Activated naive CD4-positive, alpha-beta T cell treated with anti-CD3 and anti-CD28 coated beads, Interleukin-2, amount 50 U/mL, for 24 hours (primary cell): ENCODE data around the gene EPS8L2.

Experiments used
- H3K27ac Mint-ChIP-seq: one replicate; pipeline ENCODE4 v1.8.0; 2021; ENCODE audit warnings: mild to moderate bottlenecking, mixed read lengths
- H3K27me3 Mint-ChIP-seq: one replicate; pipeline ENCODE4 v1.8.0; 2021; ENCODE audit warnings: mixed read lengths
- H3K36me3 Mint-ChIP-seq: one replicate; pipeline ENCODE4 v1.8.0; 2021; ENCODE audit warnings: mixed read lengths
- H3K4me1 Mint-ChIP-seq: one replicate; pipeline ENCODE4 v1.8.0; 2021; ENCODE audit warnings: mixed read lengths
- H3K4me3 Mint-ChIP-seq: one replicate; pipeline ENCODE4 v1.8.0; 2021; ENCODE audit warnings: mild to moderate bottlenecking, mixed read lengths
- H3K9me3 Mint-ChIP-seq: one replicate; pipeline ENCODE4 v1.8.0; 2021; ENCODE audit warnings: mixed read lengths

EPS8L2 gene

DNA sequence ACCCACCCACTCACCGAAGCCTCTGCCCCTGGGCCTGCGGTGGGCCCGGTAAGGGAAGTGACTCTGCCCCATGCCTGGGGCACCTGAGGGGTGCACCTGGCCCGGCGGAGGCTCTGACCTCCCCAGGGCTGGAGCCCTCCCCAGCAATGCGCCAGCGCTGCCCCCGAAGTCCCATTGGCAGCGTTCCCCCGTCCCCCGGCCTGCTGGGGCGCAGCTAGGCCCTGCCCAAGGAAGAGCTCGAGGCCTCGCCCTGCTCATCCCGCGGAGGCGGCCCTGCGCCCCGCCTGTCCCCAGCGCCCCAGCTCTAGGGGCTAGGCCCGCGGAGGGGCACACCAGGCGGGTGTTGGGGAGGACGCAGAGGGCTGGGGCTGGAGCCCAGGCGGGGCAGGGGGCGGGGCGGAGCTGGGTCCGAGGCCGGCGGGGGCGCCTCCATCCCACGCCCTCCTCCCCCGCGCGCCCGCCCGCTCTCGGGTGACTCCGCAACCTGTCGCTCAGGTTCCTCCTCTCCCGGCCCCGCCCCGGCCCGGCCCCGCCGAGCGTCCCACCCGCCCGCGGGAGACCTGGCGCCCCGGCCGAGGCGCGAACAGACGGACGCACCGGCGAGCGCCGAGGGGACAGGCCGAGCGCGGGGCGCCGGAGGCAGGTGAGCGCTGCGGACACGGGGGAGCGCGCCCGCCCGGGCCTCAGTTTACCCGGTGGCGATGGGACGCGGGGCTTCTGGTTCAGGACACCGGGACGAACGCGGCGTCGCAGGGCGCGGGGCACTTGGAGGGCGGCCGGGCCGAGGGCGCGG, at the start of gene EPS8L2:
EPS8L2 (plus strand) TSS at position 586 of the 793 bp plus-strand sequence. CDS start 3,177 bp downstream, outside the sequence.
- Mint-ChIP-seq H3K36me3 (no peaks in the 10 kb centered on the region), H3K9me3 (no peaks in the 10 kb centered on the region), H3K27ac (no peak within 1 kb of the TSS), H3K27me3 (no peaks in the 10 kb centered on the region), H3K4me3 (no peak within 1 kb of the TSS), H3K4me1 (peaks cover under 1% of the 10 kb centered on the region)

DNA sequence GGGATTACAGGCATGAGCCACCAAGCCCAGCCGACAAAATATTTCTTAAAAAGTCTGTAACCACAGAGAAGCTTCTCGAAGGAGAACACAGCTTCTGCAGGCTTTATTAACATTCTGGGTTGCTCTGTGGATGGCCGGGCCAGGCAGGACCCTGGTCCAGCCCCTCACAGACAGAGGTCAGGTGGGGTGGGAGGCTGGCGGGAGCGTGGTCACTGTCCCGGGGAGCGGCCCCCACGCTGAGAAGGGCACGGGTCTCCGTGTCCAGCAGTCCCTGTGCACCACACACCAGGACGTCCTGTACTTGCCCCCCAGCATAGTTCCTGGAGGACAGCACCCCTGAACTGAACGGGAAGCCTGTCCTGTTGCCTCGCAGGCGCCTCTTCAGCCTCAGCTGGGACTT, 49.6 kb upstream of the EPS8L2 start:
- H3K4me1 Mint-ChIP-seq, result no peaks in the 10 kb centered on the region
- no peaks in the 10 kb centered on the region for H3K27me3 Mint-ChIP-seq
- no peak overlapping the region for H3K4me3 Mint-ChIP-seq
- no peaks in the 10 kb centered on the region for H3K9me3 Mint-ChIP-seq
- no peak overlapping the region for H3K27ac Mint-ChIP-seq
- peaks cover 4% of the 10 kb centered on the region for H3K36me3 Mint-ChIP-seq

DNA sequence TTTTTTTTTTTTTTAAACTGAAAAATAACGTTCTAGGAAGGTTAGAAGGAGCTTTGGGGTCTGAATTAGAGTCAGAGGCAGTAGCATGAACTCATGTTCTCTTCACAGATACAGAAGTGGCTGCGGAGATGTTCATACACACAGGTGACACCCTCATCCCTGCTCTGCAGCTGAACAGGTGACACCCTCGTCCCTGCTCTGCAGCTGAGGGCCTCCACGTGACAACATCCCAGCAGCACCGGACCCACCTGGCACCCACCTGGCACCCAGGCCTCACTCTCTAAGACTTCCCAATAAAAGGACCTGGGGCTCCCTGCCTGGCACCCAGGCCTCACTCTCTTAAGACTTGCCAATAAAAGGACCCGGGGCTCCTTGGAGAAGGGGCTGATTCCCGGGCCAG, 49.2 kb upstream of the EPS8L2 start:
- Mint-ChIP-seq H3K4me1 (no peaks in the 10 kb centered on the region), H3K9me3 (no peaks in the 10 kb centered on the region), H3K27ac (no peak overlapping the region), H3K36me3 (peaks cover 4% of the 10 kb centered on the region), H3K4me3 (no peak overlapping the region), H3K27me3 (no peaks in the 10 kb centered on the region)

DNA sequence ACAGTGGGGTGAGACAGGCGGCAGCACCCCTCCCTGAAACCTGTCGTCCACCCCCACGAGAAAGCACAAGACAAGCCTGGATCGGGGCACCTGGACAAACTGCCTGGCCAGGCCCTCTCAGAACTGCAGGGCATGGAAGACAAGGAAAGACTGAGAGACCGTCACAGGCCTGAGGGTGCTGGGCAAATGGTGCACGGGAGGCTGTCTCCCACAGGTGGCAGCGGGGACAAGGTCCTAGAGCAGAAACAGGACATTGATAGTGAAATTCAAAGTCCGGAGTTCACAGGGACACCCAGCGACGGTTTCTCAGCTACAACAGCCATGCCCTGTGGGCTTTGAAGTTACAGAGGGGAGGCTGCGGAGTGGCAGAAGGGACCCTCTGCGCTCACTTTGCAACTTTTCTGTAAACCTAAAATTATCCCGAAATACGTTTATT, 48.3 kb upstream of the EPS8L2 start:
- Mint-ChIP-seq H3K27ac (no peak overlapping the region), H3K4me3 (no peak overlapping the region), H3K9me3 (no peaks in the 10 kb centered on the region), H3K36me3 (no peaks in the 10 kb centered on the region), H3K27me3 (no peaks in the 10 kb centered on the region), H3K4me1 (peaks cover 2% of the 10 kb centered on the region)

DNA sequence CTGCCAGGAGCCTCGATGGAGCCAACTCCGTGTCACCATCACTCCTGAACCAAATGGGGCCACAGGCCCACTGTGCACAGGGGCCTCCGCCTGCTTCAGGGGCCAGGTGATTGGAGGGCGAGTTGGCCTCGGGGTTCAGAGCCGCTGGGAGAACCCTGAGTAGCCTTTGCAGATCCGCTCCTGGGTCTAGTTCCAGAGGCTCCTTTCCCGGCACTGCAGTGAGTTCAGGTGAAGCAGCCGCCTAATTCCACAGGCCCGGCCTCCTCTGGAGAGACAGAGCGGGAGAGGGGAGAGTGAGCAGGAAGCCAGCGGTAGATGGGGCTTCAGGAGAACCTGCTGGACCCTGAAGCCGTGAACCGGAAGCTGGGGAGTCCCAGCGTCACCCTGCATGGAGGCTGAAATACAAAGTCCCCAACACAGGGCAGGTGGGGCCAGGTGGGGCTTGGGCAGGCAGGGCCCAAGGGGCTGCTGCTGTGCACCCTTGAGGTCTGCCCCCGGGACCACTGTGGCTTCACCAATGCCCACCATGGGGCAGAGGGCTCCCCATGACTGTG, 46.4 kb upstream of the EPS8L2 start:
- H3K27ac Mint-ChIP-seq, result no peak overlapping the region
- H3K4me3 Mint-ChIP-seq, result no peak overlapping the region
- H3K36me3 Mint-ChIP-seq, result no peaks in the 10 kb centered on the region
- no peaks in the 10 kb centered on the region for H3K27me3 Mint-ChIP-seq
- peaks cover 4% of the 10 kb centered on the region for H3K4me1 Mint-ChIP-seq
- H3K9me3 Mint-ChIP-seq, result no peaks in the 10 kb centered on the region

DNA sequence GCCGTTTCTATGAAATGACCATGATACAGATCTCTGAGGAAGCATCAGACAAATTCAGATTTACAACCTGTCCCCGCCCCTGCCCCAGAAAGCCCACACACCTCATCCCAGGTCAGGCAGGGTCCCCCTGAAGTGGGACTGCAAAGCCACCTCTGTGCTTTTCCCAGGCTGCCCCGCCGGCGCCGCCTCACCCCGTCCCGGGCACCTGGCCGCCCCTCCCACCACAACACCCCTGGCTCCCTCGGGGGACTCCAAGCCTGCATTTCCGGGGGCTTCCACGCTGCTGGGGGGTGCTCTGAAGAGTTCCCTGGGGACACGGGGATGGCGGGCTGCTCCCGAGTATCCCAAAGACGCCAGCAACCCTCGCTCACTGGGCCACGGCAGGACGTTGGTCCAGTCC, 45.8 kb upstream of the EPS8L2 start:
- H3K27ac Mint-ChIP-seq, result no peak overlapping the region
- no peaks in the 10 kb centered on the region for H3K9me3 Mint-ChIP-seq

DNA sequence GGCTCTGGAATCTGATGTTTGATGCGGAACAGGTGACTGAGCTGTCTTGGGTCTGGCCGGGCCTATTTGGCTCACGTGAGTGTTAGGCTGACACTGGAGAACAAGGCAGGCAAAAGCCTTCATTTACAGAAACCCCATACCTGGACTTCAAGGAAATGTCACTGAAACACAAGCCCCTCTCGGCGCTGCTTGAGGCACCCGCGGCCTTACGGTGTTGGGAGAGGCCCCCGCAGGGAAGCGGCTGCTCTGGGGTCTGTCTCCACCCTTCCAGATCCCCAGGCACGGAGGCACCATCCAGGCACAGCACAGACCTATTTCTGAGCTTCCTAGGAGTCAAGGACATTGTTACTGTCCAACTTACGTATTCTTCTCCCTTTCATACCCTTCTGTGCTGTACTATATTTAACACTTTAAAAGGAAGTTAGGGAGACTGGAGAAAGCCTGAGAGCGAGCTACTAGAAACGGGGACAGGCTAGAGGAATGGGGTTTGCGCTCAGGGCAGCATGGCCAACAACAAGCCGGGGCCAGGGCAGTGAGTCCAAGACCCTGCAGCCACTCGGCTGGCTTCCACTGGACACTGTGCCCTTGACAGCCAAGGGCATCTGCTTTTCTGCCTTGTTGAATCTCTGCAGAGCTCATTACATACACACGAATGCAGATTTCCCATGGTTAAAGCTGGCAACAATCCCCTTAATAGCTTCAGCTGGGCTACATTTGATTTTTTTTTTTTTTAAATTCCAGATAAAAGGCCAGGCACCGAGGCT, 45.2 kb upstream of the EPS8L2 start:
- no peaks in the 10 kb centered on the region for H3K27me3 Mint-ChIP-seq
- H3K27ac Mint-ChIP-seq, result no peak overlapping the region
- no peaks in the 10 kb centered on the region for H3K9me3 Mint-ChIP-seq
- peaks cover 4% of the 10 kb centered on the region for H3K4me1 Mint-ChIP-seq
- H3K4me3 Mint-ChIP-seq, result no peak overlapping the region
- no peaks in the 10 kb centered on the region for H3K36me3 Mint-ChIP-seq

More for the DNA sequence above, 45.8 kb upstream of the EPS8L2 start:
- Mint-ChIP-seq H3K4me3 (no peak overlapping the region), H3K36me3 (no peaks in the 10 kb centered on the region), H3K27me3 (no peaks in the 10 kb centered on the region), H3K4me1 (peaks cover 4% of the 10 kb centered on the region)

DNA sequence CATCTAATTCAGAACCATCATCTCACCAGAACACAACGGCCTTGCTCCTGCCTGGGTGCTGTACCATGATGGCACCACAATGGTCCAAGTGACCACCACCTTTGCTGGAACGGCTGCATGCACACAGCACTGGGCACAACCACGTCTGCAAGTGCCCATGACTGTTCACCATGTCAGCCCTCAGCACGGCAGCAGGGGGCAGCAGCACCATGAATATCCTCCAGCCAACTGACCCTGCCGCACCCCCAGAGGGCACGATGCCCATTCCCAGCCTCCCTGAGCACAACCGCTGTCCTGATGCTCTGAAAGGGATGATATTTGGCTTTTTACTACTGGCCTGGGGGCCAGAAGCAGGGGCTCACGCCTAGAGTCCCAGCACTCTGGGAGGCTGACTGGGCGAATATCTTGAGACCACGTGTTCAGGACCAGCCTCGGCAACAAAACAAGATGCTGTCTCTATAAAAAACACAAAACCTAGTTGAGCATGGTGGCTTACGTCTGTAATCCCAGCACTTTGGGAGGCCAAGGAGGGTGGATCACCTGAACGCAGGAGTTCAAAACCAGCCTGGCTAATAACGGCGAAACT, 43.2 kb upstream of the EPS8L2 start:
- H3K27me3 Mint-ChIP-seq, result no peaks in the 10 kb centered on the region
- peaks cover 4% of the 10 kb centered on the region for H3K4me1 Mint-ChIP-seq
- H3K27ac Mint-ChIP-seq, result no peak overlapping the region
- H3K4me3 Mint-ChIP-seq, result no peak overlapping the region
- H3K36me3 Mint-ChIP-seq, result no peaks in the 10 kb centered on the region
- H3K9me3 Mint-ChIP-seq, result no peaks in the 10 kb centered on the region

DNA sequence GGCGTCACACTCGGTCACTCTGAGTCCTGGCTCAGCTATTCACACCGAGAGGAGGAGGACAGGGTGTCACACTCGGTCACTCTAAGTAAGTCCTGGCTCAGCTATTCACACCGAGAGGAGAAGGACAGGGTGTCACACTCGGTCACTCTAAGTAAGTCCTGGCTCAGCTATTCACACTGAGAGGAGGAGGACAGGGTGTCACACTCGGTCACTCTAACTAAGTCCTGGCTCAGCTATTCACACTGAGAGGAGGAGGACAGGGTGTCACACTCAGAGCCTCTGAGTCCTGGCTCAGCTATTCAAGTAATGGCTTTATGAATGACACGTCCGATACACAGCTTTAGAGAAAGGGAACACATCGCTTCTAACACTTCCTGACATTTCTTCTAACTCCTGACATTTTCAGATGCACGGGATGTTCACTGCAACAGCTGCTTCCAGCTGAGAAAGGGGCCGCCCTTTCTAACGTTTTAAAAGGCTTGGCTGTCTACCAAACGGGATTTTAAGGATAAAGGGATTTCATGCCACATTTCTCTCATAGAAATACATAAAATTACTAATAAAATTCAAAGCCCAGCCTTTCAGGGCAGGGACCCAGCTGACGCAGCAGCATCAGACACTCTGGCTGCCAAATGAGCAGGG, 40.8 kb upstream of the EPS8L2 start:
- Mint-ChIP-seq H3K9me3 (no peaks in the 10 kb centered on the region), H3K4me1 (peaks cover 4% of the 10 kb centered on the region), H3K4me3 (no peak overlapping the region), H3K36me3 (no peaks in the 10 kb centered on the region), H3K27me3 (no peaks in the 10 kb centered on the region), H3K27ac (no peak overlapping the region)

DNA sequence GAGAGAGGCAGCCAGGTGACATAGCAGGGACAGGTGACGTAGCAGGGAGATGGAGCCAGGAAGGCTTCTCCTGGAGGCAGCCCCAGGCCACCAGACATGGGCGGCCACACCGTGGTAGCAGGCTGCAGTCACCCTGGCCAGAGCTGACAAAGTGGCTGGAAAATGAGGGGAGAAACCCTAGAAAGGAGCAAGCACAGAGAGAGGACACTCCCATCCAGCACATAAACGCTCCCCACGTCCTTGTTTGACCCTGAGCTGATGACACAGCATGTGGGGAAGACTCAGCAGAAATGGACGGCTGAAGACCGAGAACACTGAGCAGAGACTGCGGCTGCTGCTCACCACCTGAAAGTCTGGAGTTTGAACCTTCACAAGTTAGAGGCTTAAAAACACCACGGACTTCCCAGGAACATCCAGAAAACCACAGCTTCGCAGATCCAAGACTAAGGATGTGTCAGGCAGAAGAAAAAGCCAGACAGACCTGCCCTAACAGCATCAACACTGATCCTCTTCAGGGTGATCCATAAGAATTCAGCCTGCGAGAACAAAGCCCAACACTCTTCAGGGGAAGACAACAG, 40.2 kb upstream of the EPS8L2 start:
- H3K4me3 Mint-ChIP-seq, result no peak overlapping the region
- H3K9me3 Mint-ChIP-seq, result no peaks in the 10 kb centered on the region
- H3K36me3 Mint-ChIP-seq, result no peaks in the 10 kb centered on the region
- H3K4me1 Mint-ChIP-seq, result peaks cover 4% of the 10 kb centered on the region
- H3K27ac Mint-ChIP-seq, result no peak overlapping the region
- no peaks in the 10 kb centered on the region for H3K27me3 Mint-ChIP-seq

DNA sequence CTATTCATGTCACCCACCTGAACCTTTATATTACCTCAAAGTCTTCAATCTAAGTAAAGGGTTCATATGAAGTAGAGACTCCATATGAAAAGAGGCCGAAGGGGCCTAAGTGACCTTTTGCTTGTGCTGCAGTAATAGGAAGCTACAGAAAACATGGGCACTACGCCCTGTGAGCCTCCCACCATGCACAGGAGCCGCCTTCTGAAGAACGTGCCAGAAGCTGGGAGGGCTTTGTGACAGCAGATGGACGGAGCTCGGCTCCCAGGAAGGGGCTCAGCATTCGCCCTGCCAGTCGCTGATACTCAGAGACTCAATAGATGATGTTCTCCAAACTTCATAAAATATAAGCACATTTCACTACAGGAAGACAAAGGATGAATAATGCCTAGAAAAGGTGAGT, 32.2 kb upstream of the EPS8L2 start:
- Mint-ChIP-seq H3K9me3 (no peaks in the 10 kb centered on the region), H3K4me3 (no peak overlapping the region), H3K27me3 (no peaks in the 10 kb centered on the region), H3K36me3 (peaks cover 4% of the 10 kb centered on the region), H3K27ac (no peak overlapping the region), H3K4me1 (no peaks in the 10 kb centered on the region)

DNA sequence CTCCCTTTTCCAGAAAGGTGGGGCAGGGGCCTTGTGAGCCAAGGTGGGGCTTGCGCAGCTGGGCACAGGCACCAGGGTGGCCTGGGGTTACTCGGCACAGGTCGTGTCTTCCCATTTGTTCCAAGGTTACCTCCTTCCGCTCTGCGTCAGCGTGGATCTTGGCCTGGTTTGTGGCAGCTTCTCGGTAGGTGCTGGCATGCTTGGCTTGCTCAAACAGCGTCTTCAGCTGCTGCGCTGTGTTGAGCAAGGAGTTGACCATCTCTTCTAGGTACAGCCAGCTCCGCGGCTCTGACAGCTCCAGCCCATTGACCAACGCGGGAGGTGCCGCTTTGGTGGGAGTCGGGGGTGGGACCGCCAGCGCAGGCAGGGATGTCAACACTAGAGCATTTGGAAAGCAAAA, 31.6 kb upstream of the EPS8L2 start:
- H3K27ac Mint-ChIP-seq, result no peak overlapping the region
- no peaks in the 10 kb centered on the region for H3K27me3 Mint-ChIP-seq
- peaks cover 4% of the 10 kb centered on the region for H3K36me3 Mint-ChIP-seq
- H3K4me3 Mint-ChIP-seq, result no peak overlapping the region
- H3K4me1 Mint-ChIP-seq, result no peaks in the 10 kb centered on the region
- H3K9me3 Mint-ChIP-seq, result no peaks in the 10 kb centered on the region

DNA sequence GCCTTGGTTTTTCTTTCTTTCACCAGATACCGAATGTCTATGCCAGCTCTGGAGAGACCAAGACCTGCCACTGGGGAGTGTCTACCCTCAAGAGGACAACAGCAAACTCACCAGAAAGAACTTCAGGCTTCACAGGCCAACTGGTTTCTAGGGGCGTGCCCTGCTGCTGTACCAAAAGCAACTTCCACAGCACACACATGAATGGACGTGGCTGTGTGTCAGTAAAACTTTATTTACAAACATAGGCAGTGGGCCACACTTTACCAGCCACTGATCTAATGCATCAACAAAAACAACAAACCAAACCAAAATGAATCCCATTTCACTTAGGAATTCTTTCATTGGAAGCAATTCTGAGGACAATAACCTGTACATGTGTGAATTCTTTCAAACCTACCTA, 27.7 kb upstream of the EPS8L2 start:
- no peak overlapping the region for H3K27ac Mint-ChIP-seq
- H3K4me1 Mint-ChIP-seq, result no peaks in the 10 kb centered on the region
- no peaks in the 10 kb centered on the region for H3K9me3 Mint-ChIP-seq
- H3K27me3 Mint-ChIP-seq, result no peaks in the 10 kb centered on the region
- H3K36me3 Mint-ChIP-seq, result peaks cover 16% of the 10 kb centered on the region
- H3K4me3 Mint-ChIP-seq, result no peak overlapping the region

DNA sequence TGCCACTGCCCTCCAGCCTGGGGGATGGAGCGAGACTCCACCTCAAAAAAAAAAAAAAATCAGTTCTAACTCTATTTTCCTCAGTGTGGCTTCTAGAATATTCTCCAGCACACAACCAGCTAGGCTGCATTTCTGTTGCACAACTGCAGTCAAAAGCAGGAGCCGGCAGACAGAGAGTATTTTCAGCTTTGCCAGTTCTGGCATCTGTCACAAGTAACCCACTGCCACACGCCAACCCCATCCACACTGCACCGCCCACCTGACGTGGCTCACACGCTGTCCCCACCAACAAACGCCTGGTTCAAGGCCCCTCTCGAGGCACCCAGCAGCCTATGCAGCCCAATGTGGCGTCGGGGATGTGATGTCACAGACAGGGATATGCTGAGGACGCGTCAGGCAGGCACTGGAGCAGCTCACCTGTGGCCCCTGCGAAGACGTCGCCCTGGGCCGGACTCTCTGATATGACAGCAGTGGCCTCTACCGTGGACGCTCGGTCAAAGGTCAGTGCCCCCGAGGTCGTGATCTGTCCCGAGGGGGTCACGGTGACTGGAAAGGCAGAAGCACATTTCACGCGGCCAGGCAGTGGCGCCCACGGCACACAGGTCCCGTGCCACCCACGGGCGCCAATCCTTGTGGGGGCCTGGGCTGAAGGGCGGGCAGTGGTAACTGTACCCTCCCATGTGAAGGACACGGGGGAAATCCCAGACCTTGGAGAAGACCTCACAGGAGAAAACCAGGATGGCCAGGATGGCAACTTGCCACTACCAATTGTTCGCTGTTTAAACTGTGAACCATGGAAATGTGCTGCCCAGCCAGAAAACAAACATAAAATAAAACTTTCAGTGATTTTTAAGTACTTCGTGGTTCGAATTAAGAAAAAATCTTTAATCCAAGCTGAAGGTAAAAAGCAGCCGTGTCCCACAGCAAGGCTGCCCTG, 26.5 kb upstream of the EPS8L2 start:
- H3K4me3 Mint-ChIP-seq, result no peak overlapping the region
- H3K27ac Mint-ChIP-seq, result no peak overlapping the region
- no peaks in the 10 kb centered on the region for H3K27me3 Mint-ChIP-seq
- H3K9me3 Mint-ChIP-seq, result no peaks in the 10 kb centered on the region
- H3K36me3 Mint-ChIP-seq, result peaks cover 22% of the 10 kb centered on the region
- no peaks in the 10 kb centered on the region for H3K4me1 Mint-ChIP-seq
